Measurements from ENCODE around the gene FAM228B.
"Not testable (repeated sequence)": the region's sequence is repeated elsewhere in the genome, so short reads cannot be mapped to it uniquely, and the experiment has no call there.

FAM228B gene

DNA sequence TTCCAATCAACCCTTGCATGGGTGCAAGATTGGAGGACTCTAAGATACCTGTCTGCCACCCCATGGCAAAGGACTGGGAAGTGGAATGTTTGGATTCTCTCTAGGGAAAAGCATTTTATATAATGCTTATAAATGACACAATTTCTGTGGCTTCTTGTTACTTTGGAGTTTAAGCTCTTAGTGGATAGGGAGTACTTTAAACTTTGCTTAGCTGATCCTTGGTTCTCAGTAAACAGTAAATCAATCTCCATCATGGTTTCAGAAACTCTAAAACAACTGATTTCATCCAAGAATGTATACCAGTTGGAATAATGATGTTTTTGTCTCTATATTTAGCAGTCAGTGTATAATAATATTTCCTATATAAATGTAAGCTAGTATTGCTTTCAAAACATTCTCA lies 37.5 kb downstream of the FAM228B start:
- no peak for DNase-seq

- DNase-seq: no peak
Observed at GRCh38 chr2:24162494-24162893, 39.2 kb downstream of the FAM228B start.

GRCh38 chr2:24163186-24163585 lies 39.9 kb downstream of the FAM228B start:
- no peak for DNase-seq

DNA sequence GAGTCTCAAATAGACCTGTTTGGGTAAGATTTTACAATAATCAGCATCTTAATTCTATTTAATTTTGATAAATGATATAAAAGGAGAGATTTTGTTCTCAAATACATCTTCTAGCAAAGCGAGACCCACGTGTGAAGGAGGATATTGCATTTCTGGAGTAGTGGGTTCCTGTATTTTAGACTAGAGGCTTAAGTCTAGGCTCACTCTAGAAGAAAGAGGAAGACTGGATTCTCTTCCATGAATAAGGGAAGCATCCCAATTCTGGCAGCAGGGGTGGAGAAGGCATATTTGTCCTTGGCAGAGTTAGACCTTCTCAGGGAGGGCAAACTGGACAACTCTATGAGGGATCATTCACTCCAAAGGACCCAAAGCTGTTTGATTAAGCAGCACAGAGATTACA lies 40.3 kb downstream of the FAM228B start:
- DNase-seq: no peak

DNA sequence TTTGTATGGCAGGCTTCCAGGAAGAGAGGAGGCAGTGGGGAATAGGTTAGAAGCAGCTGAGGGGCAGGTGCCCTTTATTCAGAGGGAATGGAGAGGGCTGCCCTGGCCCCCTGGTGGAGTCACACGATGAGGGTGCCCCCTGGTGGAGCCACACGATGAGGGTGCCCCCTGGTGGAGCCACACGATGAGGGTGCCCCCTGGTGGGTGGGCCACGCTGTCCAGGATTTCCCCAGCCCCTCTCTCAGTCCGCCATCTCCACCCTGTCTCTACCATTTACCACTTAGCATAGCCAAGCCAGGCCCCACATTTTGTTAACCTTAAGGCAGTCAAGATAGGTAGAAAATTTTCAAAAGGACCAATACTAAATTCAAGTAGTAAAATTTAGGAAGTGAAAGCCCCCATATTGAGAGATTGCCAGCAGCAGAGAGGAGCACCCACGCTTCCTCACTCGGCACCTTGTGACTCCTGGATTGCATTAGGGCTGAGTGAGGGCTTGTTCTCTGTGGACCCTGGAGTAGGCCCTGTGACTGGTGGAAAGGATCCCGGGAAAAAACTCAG lies 41.2 kb downstream of the FAM228B start:
- DNase-seq: peak; percentile 4

- no peak for DNase-seq
Observed at GRCh38 chr2:24169023-24169422, 45.8 kb downstream of the FAM228B start.

- no peak for DNase-seq
Observed at GRCh38 chr2:24174851-24175277, 51.6 kb downstream of the FAM228B start, which contains the start of gene FAM228A. TSS of gene FAM228A (plus strand) at chr2:24175053. CDS start at chr2:24175481, 428 bp downstream.

GRCh38 chr2:24175631-24176187 lies 52.4 kb downstream of the FAM228B start:
- no peak for DNase-seq

- DNase-seq: no peak
Observed at GRCh38 chr2:24176326-24176725, 53.1 kb downstream of the FAM228B start.

DNA sequence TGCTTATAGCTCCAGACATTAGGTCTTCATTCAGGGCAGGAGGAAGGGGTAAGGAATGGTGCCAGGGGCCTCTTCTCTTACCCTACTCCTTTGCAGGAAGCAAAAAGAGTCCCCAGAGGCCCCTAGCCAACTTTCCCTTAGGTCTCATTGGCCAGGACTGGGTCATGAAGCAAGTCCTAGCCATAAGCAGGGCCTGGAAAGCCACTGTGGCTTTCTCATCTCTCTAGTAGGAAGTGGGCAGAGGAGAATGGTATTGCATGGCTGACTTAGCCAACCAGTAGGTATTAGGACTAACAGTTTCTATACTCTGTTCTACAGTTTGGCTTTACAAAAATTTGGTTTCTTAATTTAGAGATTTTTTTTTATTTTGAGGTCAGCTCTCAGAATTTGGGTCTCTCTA lies 56.4 kb downstream of the FAM228B start:
- no peak for DNase-seq

- no peak for DNase-seq
Observed at GRCh38 chr2:24181849-24182248, 58.6 kb downstream of the FAM228B start.

- no peak for DNase-seq
Observed at GRCh38 chr2:24182507-24182906, 59.2 kb downstream of the FAM228B start.

DNA sequence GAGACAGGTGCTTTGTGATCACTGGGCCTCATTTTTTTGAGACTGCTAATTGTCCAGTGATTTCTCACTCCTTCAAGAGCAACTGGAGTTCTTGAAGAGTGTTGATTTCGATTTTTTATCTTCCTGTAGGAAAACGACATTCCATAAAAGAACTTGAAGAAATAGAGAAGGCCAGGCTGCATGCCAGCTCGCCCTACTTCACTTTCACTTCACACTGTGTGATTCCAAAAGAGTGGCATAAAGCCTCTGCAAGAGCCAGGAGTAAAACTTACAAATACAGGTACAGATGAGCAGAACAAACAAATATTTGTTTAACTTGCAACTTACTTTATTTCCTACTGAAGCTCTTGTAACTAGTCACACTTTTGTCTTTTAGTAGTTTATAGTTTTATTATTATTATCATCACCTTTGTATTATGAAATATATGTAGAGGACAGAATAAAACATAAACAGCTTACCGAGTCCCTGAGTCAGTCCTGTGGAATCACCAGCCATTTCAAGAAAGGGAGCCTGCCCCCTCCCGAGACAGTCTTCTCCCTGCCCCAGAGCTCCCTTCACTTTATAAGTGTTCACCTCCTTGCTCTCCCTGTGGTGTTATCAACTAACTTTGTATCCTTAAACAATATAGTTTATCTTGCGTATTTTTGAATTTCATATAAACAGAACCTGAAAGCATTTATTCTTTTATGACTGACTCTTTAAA lies 60.2 kb downstream of the FAM228B start:
- DNase-seq: no peak

DNA sequence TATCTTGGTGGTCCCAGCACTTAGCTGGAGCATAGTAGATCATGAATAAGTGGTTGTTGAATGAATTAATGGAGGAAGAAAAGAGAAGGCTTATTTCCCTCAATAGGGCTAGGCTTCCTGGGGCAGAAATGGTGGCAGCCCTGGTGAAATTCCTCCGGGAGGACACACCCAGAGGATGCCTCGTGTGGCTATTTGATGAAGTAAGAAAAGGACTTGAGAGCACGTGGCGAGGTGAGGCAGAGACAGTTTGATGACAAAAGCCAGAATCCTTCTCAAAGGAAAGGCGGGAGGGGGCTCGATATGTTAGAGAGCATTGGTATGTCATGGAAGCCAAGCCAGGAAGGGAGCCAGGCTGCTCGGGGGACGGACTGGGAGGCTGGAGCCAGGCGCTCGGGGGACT lies 66.3 kb downstream of the FAM228B start:
- no peak for DNase-seq

- DNase-seq: no peak
Observed at GRCh38 chr2:24190503-24190902, 67.2 kb downstream of the FAM228B start.

DNA sequence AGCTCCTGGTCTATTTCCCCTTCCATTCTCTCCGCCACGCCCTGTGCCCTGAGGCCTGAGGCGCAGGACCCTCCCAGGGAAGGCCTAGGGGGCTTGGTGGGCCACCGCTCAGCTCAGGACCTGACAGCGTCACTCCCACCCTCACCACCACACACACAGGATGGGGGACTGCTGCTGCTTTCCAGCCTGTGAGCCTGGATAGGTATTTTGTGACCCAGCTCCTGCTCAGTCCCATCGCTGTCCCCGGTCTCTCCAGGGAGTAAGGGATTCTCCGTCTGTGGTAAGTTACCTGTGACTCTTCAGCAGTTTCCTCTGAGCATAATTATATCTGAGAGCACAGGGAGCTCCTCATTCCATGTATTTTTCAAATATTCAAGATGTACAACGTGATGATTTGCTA lies 67.9 kb downstream of the FAM228B start:
- no peak for DNase-seq

DNA sequence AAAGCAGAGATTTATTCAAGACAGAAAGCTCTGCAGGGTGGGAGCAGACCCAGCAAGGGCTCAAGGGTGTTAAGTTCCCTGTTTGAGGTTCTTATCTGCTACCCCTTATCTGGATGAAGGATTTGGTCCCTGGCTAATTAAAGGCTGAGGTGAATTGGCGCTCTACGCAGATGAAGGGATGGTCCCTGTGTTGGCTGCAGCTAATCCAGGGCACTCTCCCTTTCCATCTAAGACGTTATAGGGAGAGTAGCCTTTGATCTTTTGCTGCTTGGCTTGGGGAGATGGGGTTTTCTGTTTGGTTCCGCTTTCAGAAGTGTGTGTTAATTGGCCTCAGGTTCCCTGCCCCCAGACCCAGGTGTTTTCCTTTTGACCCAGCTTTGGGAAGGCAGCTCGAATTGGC lies 68.6 kb downstream of the FAM228B start:
- no peak for DNase-seq

DNA sequence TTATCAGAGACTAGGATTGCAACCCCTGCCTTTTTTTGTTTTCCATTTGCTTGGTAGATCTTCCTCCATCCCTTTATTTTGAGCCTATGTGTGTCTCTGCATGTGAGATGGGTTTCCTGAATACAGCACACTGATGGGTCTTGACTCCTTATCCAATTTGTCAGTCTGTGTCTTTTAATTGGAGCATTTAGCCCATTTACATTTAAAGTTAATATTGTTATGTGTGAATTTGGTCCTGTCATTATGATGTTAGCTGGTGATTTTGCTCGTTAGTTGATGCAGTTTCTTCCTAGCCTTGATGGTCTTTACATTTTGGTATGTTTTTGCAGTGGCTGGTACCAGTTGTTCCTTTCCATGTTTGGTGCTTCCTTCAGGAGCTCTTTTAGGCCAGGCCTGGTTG lies 73.9 kb downstream of the FAM228B start:
- not testable (repeated sequence) for DNase-seq

GRCh38 chr2:24199968-24200590 lies 76.8 kb downstream of the FAM228B start:
- no peak for DNase-seq

DNA sequence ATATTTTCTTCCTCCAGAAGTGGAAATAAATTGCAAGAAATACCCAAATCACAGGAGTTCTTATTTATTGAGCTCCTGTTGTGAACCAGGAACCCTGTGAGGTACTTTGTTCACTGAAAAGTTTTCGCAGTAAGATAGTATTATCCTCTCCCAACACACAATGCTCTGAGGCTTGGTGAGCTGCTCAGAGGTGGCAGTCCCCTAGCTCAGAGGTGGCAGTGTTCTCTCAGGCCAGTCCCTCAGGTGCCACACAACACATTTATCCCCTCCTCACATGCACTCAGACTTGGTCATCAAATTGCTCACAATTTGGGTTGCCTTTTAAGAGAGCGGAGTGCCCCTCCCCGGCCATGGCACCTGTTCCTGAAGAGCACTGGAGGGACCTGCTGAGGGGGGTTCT lies 77.5 kb downstream of the FAM228B start:
- no peak for DNase-seq

GRCh38 chr2:24203029-24203786 lies 79.9 kb downstream of the FAM228B start:
- no peak for DNase-seq

- no peak for DNase-seq
Observed at GRCh38 chr2:24203787-24204150, 80.5 kb downstream of the FAM228B start.

DNA sequence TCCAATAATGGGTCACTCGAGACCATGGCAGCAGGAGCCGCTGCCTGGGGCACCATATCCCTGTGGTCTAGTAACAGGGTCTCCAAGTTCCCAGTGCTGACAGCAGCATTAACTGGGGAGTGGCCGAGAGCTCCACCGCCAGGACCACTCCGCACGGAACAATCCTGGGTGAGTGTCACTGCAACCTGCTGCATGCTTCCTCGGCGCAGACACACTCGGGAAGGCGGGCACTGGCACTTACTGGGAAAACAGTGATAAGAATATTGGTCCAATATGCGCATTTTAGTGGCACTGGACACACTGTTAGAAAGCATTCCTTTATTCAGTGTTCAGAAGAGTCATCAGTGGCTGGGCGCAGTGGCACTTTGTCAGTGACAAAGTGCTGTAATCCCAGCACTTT lies 81.2 kb downstream of the FAM228B start:
- DNase-seq: no peak

All from fibroblast of skin of abdomen (primary cell).